Naive thymus-derived CD8-positive, alpha-beta T cell (primary cell): Measurements from ENCODE around the gene JAG2. TPM values are rescaled to one million over a fixed set of nuclear protein-coding genes. Genes with fewer than 3 reads are reported as not detected.

Experiments used
- ATAC-seq, 2 donors: fragments of 150-1000 bp; cut with Tn5 transposase in 1 of 2; sonication (Bioruptor Pico), chemical (Tn5 transposase) in 1 of 2; 1 replicate in 1 of 2; 2 replicates in 1 of 2; pipeline ENCODE4 v1.10.0; 2021; ENCODE audit warnings: mild to moderate bottlenecking in 2 of 2, moderate library complexity in 2 of 2
- POLR2A ChIA-PET: fragments of 350-600 bp; sonication (Branson Sonifier 250); formaldehyde crosslinking; loops from one replicate; lab custom pipeline; 2021; ENCODE audit warnings: antibody characterized with exemption; lab: Charles Lee
- DNase-seq, 10 donors: peaks; one replicate each; pipeline versions ENCODE4 v3.0.0 to v3.0.0-alpha.2; 2020 to 2022
- H3K27ac Mint-ChIP-seq, 10 donors: one replicate each; pipeline ENCODE4 v1.8.0; 2020 to 2022; ENCODE audit warnings: mild to moderate bottlenecking in 10 of 10, mixed read lengths in 10 of 10, moderate library complexity in 4 of 10, inconsistent platforms in 1 of 10
- H3K27me3 Mint-ChIP-seq, 5 donors: one replicate each; pipeline ENCODE4 v1.8.0; 2021 to 2022; ENCODE audit warnings: mixed read lengths in 5 of 5
- H3K36me3 Mint-ChIP-seq, 3 donors: one replicate each; pipeline ENCODE4 v1.8.0; 2020 to 2022; ENCODE audit warnings: mixed read lengths in 3 of 3, mild to moderate bottlenecking in 2 of 3, inconsistent platforms in 1 of 3
- H3K4me1 Mint-ChIP-seq, 4 donors: one replicate each; pipeline ENCODE4 v1.8.0; 2021 to 2022; ENCODE audit warnings: mixed read lengths in 4 of 4
- H3K4me3 Mint-ChIP-seq, 10 donors: one replicate each; pipeline ENCODE4 v1.8.0; 2020 to 2022; ENCODE audit warnings: mild to moderate bottlenecking in 10 of 10, mixed read lengths in 10 of 10, moderate library complexity in 6 of 10, inconsistent platforms in 1 of 10
- H3K9me3 Mint-ChIP-seq, 9 donors: one replicate each; pipeline ENCODE4 v1.8.0; 2020 to 2022; ENCODE audit warnings: mixed read lengths in 9 of 9, mild to moderate bottlenecking in 3 of 9, inconsistent platforms in 1 of 9, moderate library complexity in 1 of 9
- polyA plus RNA-seq, 3 donors: library from polyadenylated mRNA; unstranded; fragments of 300-500 nt; fragmentation: Illumina TruSeq; gene quantifications; one replicate each; pipeline ENCODE4 v1.2.3, GENCODE V29; 2021
- total RNA-seq, 8 experiments: library from RNA in 2 of 8; stranded (reverse) in 2 of 8; gene quantifications; one replicate each; pipeline ENCODE4 v1.2.3 and lab custom pipeline; 2021 to 2026

JAG2 gene
- total and polyA plus RNA-seq, 5 experiments from 2014 or later: 0.10 to 0.47 (median 0.17) TPM

GRCh38 chr14:105192866-105193731 is 24.5 kb upstream of the JAG2 start:
- Mint-ChIP-seq H3K4me3 (peak overlapping the region; percentile 50 to 80 (median 63)), H3K4me1 (peaks cover 15 to 36% (median 30%) of the 10 kb centered on the region in 4 donors), H3K9me3 (peaks cover 0 to 3% (median 0%) of the 10 kb centered on the region in 9 donors), H3K27me3 (peaks cover 2 to 24% (median 14%) of the 10 kb centered on the region in 5 donors), H3K27ac (peak overlapping the region in 5 of 10 donors; percentile 13 to 89 (median 80)), H3K36me3 (no peaks in the 10 kb centered on the region)
- peak; percentile 41 to 66 for ATAC-seq
- POLR2A ChIA-PET: no interaction called here
- no peak for DNase-seq

DNA sequence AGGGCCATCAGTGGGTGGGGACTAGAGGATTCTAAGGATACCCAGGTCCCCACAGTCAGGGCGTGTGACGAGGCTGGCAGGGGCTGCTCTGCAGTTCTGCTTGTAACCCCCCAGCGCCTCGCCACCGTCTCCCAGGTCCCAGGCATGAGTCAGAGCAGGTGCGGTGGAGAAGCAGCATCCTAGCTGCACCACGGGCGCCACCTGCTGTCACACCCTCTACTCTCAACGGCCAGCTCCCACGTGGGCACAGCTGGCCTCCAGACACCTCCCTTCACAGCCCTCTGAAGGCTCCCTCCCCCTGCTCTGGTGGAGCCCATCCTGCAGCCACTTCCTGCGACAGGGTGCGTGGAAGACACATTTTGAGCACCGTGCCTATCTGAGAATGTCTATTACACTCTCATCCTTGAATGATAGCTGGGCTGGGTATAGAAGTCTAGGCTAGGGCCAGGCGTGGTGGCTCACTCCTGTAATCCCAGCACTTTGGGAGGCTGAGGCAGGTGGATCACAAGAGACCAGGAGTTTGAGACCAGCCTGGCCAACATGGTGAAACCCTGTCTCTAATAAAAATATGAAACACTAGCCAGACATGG is 19.5 kb upstream of the JAG2 start:
- DNase-seq: no peak
- peaks cover 0 to 4% (median 1%) of the 10 kb centered on the region in 5 donors for H3K27me3 Mint-ChIP-seq
- H3K9me3 Mint-ChIP-seq: peaks cover 0 to 3% (median 0%) of the 10 kb centered on the region in 9 donors
- ATAC-seq: no peak
- no peaks in the 10 kb centered on the region for H3K36me3 Mint-ChIP-seq
- POLR2A ChIA-PET: no interaction called here
- no peak overlapping the region for H3K4me3 Mint-ChIP-seq
- H3K27ac Mint-ChIP-seq: peak overlapping the region in 1 of 10 donors; percentile 51
- peaks cover 0 to 11% (median 5%) of the 10 kb centered on the region in 4 donors for H3K4me1 Mint-ChIP-seq

DNA sequence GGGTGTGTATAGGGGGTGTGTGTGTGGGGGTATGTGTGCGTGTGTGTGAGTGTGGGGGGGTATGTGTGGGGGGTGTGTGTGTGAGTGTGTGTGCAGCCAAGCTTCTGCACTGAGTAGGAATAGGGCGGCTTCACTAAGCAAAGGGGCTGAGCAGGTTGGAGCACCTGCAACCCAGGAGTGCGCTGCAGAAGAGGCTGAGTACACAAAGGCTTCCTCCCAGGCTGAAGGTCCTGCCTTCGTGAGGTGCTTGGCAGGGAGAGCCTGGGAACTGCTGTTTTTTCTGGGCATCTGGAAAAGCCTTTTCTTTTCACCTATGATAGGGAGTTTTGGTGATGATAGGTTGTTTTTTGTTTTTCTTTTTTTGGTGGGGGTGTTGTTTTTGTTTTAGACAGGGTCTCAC is 18.5 kb upstream of the JAG2 start:
- Mint-ChIP-seq H3K9me3 (peaks cover 0 to 3% (median 0%) of the 10 kb centered on the region in 9 donors), H3K4me3 (peak overlapping the region in 1 of 10 donors; percentile 43), H3K36me3 (no peaks in the 10 kb centered on the region), H3K27me3 (peaks cover 0 to 4% (median 1%) of the 10 kb centered on the region in 5 donors), H3K4me1 (peaks cover 0 to 16% (median 5%) of the 10 kb centered on the region in 4 donors), H3K27ac (no peak overlapping the region)
- POLR2A ChIA-PET: no interaction called here
- no peak for ATAC-seq
- no peak for DNase-seq

DNA sequence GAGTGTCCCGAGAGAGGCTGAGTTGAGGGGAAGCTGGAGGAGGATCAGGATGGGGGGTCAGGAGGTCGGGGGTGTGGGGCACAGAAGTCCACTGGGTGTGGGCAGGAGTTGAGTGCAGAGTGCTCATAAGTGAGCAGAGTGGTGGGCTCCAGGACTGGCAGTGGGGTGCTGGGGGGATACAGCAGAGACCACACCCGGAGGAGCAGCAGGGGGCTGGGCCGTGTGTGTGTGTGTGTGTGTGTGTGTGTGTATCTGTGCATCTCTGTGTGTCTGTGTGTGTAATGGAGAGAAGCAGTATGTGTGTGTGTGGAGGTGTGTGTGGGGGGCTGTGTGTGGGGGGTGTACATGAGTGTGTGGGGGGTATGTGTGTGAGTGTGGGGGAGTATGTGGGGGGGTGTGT is 17.4 kb upstream of the JAG2 start:
- H3K27ac Mint-ChIP-seq: no peak overlapping the region
- peaks cover 0 to 4% (median 1%) of the 10 kb centered on the region in 5 donors for H3K27me3 Mint-ChIP-seq
- H3K4me1 Mint-ChIP-seq: peaks cover 0 to 20% (median 7%) of the 10 kb centered on the region in 4 donors
- peaks cover 0 to 3% (median 0%) of the 10 kb centered on the region in 9 donors for H3K9me3 Mint-ChIP-seq
- POLR2A ChIA-PET: no interaction called here
- no peak overlapping the region for H3K4me3 Mint-ChIP-seq
- H3K36me3 Mint-ChIP-seq: no peaks in the 10 kb centered on the region
- DNase-seq (no peak), ATAC-seq (no peak)

DNA sequence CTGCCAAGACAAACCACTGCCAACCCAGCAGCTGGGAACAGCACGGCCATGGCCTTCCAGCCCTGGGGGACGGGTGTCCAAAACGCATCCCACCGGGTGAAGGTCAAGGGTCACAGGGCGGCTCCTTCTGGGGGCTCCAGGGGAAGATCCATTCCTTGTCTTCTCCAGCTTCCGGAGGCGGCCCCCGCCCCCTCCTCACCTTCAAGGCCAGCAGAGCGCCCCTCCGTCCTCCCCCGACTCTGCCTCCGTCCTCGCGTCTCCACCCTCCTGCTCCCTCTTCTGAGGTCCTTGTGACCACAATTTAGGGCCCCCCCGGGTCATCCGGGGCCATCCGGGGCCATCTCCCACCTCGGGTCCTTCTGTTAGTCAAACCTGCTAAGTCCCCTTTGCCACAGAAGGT is 16.4 kb upstream of the JAG2 start:
- Mint-ChIP-seq H3K36me3 (no peaks in the 10 kb centered on the region), H3K4me3 (no peak overlapping the region), H3K27me3 (peaks cover 0 to 4% (median 1%) of the 10 kb centered on the region in 5 donors), H3K27ac (no peak overlapping the region), H3K9me3 (peaks cover 0 to 3% (median 0%) of the 10 kb centered on the region in 9 donors), H3K4me1 (peaks cover 1 to 25% (median 10%) of the 10 kb centered on the region in 4 donors)
- DNase-seq (no peak), ATAC-seq (no peak)
- POLR2A ChIA-PET: no interaction called here

DNA sequence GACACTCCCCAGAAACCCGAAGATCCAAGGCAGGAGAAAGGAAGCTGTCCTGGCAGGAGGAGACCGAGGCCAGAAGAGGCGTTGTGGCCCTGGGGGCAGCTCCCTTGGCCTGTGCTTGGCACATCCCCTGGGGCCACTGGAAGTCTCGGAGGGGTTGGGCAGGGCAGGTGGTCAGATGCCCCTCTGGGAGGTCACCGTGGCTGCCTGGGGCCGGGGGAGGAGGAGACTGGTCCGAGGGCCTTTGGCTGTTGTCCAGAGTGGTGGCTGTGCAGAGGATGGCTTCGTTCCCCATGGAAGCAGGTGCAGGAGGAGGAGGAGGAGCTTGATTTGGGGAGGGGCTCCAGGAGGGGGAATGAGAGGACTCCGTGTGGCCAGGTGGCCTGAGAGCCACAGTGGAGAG is 15.9 kb upstream of the JAG2 start:
- Mint-ChIP-seq H3K4me1 (peaks cover 6 to 26% (median 12%) of the 10 kb centered on the region in 4 donors), H3K36me3 (no peaks in the 10 kb centered on the region), H3K4me3 (no peak overlapping the region), H3K27me3 (peaks cover 0 to 4% (median 1%) of the 10 kb centered on the region in 5 donors), H3K9me3 (peaks cover 0 to 3% (median 0%) of the 10 kb centered on the region in 9 donors), H3K27ac (peak overlapping the region in 1 of 10 donors; percentile 27)
- POLR2A ChIA-PET: no interaction called here
- DNase-seq (no peak), ATAC-seq (no peak)

DNA sequence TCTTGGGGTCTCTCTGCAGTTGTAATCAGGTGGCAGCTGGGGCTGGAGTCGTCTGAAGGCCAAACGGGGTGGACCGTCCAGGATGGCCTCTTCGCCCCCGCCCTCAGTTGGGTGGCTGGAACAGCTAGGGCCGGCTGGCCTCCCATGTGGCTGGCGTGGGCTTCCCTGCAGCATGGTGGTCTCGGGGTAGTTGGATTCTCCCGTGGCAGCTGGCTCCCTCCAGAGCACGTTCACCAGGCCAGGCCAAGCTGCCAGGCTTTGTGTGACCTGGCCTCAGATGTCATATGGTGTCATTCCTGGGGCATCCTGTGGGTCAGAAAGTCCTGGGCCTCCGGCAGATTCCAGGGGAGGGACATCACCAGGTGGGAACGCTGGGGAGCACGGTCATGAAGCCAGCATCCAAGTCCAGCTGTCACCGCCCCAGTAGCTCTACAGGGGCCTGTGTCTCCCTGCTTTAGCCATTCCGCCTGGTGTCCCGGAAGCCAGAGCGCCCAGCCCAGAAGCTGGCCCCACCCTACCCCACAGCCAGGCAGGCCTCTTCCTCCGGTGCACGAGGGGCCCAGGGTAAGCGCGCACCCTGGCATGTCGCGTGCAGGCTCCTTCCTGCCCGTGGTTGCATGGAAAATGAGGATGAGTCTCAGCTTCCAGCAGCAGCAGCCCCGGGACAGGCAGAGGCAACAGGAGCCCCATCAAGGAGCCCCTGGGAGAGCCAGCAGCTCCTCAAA is 13.9 kb upstream of the JAG2 start:
- Mint-ChIP-seq H3K36me3 (no peaks in the 10 kb centered on the region), H3K27ac (peak overlapping the region in 5 of 10 donors; percentile 19 to 79 (median 51)), H3K4me3 (peak overlapping the region; percentile 52 to 86 (median 62)), H3K9me3 (no peaks in the 10 kb centered on the region), H3K27me3 (peaks cover 0 to 4% (median 0%) of the 10 kb centered on the region in 5 donors), H3K4me1 (peaks cover 6 to 29% (median 11%) of the 10 kb centered on the region in 4 donors)
- POLR2A ChIA-PET: interaction anchor here (0.7 to 0.9 kb wide), 3 partner anchors 13 to 183 kb away, joined by 3 to 5 read pairs (median 3); partner anchors contain the start of gene BTBD6
- DNase-seq (no peak), ATAC-seq (no peak)

GRCh38 chr14:105181549-105182295 is 13.1 kb upstream of the JAG2 start:
- no peaks in the 10 kb centered on the region for H3K9me3 Mint-ChIP-seq
- peak overlapping the region; percentile 52 to 86 (median 62) for H3K4me3 Mint-ChIP-seq
- DNase-seq: no peak
- POLR2A ChIA-PET: interaction anchor here (0.7 to 0.8 kb wide), 2 partner anchors 66 to 183 kb away, joined by 3 to 5 read pairs; no protein-coding TSS in a partner anchor
- peak overlapping the region in 5 of 10 donors; percentile 19 to 79 (median 48) for H3K27ac Mint-ChIP-seq
- no peaks in the 10 kb centered on the region for H3K36me3 Mint-ChIP-seq
- H3K27me3 Mint-ChIP-seq: peaks cover 0 to 4% (median 0%) of the 10 kb centered on the region in 5 donors
- H3K4me1 Mint-ChIP-seq: peaks cover 6 to 30% (median 12%) of the 10 kb centered on the region in 4 donors
- peak in 1 of 2 donors; percentile 3 for ATAC-seq

GRCh38 chr14:105180592-105181548 is 12.3 kb upstream of the JAG2 start, which contains the start of gene NUDT14:
Gene NUDT14, minus strand, starts transcription at chr14:105181312. Its CDS starts 103 bp downstream, at chr14:105181209.
- ATAC-seq (peak; percentile 87 to 91), DNase-seq (peak; percentile 62 to 89 (median 85))
- Mint-ChIP-seq H3K27me3 (peaks cover 0 to 4% (median 0%) of the 10 kb centered on the region in 5 donors), H3K4me3 (peak within 1 kb of the TSS; percentile 57 to 86 (median 76)), H3K27ac (peak within 1 kb of the TSS in 9 of 10 donors; percentile 6 to 79 (median 62)), H3K9me3 (no peaks in the 10 kb centered on the region), H3K36me3 (no peaks in the 10 kb centered on the region), H3K4me1 (peaks cover 6 to 31% (median 17%) of the 10 kb centered on the region in 4 donors)
- POLR2A ChIA-PET: interaction anchor here (0.7 to 1.4 kb wide), 2 partner anchors 14 to 67 kb away, joined by 3 to 4 read pairs; no protein-coding TSS in a partner anchor

DNA sequence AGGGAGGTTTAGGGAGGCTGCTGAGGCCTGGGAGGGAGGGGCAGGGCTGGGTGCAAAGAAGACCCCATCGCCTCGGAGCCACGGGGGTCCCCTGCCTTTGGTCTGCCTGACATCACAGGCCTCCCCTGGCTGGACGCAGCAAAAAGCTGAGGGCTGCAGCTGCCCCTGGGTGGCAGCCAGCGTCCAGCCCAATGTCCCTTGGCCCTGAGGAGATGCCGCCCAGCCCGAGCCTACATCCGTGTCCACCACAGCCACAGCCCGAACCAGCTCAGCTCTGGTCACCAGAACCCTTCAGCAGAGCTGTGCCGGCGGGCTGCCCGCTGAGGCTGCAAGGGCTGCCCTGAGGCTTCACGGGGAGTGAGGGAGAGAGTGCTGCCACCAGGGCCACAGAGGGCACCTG is 10.6 kb upstream of the JAG2 start:
- Mint-ChIP-seq H3K4me3 (peak overlapping the region in 3 of 10 donors; percentile 12 to 82 (median 58)), H3K27ac (no peak overlapping the region), H3K36me3 (no peaks in the 10 kb centered on the region), H3K9me3 (no peaks in the 10 kb centered on the region), H3K4me1 (peaks cover 11 to 41% (median 26%) of the 10 kb centered on the region in 4 donors), H3K27me3 (peaks cover 0 to 2% (median 0%) of the 10 kb centered on the region in 5 donors)
- no peak for ATAC-seq
- DNase-seq: no peak
- POLR2A ChIA-PET: no interaction called here

DNA sequence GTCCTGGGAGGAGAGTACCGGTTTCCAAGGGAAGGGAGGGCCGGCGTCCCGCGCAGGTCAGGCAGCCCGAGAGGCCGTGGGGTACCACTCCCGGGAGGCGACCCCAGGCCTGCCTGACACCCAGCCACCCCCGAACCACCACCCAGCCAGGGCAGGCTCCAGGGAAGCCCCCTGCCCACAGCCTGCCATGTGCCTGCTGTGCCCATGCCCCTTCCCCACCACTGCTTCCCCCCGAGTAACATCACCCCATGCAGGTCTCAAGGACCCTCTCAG is 10.2 kb upstream of the JAG2 start:
- Mint-ChIP-seq H3K9me3 (no peaks in the 10 kb centered on the region), H3K27me3 (no peaks in the 10 kb centered on the region), H3K36me3 (no peaks in the 10 kb centered on the region), H3K4me3 (peak overlapping the region in 2 of 10 donors; percentile 57 to 62), H3K27ac (peak overlapping the region in 1 of 10 donors; percentile 66), H3K4me1 (peaks cover 11 to 43% (median 28%) of the 10 kb centered on the region in 4 donors)
- POLR2A ChIA-PET: no interaction called here
- ATAC-seq (no peak), DNase-seq (no peak)
